HG02852 (cell line): ENCODE measurements around the gene FOXG1.

Source experiments
- ATAC-seq: cut with Tn5 transposase; IDR thresholded peaks from one replicate; pipeline ENCODE4 v1.9.1; 2021; ENCODE audit warnings: mild to moderate bottlenecking, moderate library complexity; ENCODE audit not compliant: unreplicated experiment

Gene FOXG1

DNA sequence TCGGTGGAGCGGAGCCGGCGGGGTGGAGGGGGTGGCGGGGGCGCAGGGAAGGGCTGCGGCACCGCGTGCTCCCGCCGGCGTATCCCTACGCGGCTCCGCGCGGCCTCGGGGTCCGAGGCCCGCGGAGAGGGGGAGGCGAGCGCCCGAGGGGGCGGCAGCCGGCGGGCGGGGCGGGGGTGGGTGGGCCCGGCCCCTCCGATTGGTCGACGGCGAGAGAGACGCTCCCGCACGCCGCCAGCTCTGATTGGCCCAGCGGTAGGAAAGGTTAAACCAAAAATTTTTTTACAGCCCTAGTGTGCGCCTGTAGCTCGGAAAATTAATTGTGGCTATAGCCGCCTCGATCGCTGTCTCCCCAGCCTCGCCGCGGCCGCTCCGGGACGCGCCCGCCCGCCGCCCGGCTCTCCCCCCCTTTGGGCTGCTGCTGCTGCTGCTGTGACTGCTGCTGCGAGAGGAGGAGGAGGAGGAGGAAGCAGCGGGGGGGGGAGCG is at the start of gene FOXG1:
Gene FOXG1, plus strand, starts transcription at position 319 of the 487 bp plus-strand sequence. CDS start 493 bp downstream, outside the sequence.
- no peak for ATAC-seq

DNA sequence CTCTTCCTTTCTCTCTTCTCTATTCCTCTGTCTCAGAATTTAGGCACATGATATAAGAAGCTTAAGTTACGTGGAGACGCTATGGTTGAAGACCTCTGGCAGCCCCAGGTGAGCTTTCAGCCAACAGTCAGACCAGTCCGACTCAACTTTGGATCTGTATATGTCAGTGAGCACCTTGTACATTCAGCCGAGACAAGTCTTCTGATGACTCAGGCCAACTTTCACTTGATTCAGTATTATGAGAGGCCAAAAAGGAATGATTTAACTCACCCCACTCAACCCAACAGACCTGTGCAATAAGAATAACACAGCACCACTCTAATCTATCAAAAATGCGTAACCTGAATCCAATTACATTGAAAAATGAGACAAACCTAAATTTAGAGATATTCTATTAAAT is 47.5 kb upstream of the FOXG1 start:
- ATAC-seq = no peak

DNA sequence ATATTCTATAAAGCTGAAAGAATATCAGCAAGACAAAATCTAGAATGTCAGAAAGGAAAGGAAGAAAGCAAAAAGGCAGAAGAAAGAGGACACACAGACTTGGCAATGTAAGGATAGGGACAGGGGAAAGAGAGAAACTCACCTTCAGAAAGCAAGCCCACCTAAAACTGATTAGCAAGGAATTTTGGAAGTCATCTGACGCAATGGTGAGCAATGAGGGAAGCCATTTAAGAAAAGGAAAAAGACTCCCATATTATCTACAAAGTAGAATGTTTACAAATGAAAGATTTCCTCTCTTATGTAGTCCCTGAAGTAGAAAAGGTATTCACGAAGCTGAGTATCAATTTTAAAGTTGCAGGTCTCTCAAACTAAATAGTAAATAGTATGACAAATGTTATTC is 35.2 kb upstream of the FOXG1 start:
- no peak for ATAC-seq

DNA sequence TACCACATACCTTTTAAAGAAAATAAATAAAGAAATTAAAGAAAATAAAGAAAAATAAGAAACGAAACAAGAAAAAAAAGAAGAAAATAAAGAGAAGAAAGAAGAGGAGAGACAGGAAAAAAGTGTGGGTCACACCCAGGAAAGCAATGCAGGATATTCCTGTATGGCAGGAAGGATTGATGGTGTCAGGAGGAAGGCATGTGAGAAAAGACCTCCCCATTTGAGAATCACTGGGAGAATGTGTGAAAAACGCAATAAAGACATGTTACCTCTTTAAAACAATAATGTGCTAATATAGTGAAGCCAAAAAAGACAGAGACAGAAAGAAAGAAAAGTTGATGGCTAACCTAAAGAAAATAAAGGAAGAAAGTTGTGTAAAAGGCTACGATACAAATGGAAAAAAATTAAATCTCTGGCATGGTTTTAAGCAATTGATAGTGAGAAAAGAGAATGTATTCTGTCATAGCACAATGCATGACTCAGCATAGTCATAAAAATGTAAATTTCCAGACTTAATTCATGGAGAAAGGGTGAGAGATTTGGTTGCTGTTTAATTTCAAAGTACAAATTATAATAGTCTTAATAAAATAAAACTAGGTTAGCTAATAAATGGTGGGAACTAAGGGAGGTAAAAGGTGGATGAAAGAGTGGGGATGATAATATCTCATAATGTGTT is 24.3 kb upstream of the FOXG1 start:
- no peak for ATAC-seq

DNA sequence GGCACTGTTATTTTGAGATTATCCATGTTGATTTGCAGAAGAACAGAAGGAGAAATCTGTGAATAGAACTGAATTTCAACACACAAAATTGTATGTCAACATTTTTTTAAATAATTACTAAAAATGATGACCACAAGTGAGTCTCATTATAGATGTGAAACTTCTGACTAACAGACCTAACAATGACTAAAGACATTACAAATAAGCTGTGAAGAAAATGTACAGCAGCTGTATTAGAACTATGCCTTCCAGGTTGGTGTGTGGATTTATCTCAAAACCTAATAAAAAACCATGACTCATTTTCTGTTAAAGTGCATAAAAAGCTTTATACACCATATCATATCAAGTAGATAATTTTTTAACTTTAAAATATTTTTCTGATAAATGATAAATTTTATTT is 22.5 kb upstream of the FOXG1 start:
- no peak for ATAC-seq

DNA sequence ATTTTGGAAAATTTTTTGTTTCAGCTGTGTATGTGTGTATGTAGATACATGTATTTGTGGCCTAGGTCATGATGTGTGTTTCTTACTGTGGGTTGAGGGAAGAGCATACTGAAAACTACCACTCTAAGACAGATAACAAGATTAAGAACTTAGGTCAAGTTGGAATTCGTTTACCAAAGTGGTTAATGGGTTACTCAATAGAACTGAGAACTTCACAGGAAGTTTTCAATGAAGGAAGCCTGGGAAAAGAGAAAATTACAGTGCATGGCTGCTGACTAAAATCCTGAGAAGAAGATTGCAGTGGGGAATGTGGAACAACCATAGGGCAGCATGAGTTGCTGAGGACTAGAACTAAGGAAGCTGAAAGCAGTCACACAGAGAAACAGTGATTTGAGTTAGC is 21.4 kb upstream of the FOXG1 start:
- no peak for ATAC-seq

DNA sequence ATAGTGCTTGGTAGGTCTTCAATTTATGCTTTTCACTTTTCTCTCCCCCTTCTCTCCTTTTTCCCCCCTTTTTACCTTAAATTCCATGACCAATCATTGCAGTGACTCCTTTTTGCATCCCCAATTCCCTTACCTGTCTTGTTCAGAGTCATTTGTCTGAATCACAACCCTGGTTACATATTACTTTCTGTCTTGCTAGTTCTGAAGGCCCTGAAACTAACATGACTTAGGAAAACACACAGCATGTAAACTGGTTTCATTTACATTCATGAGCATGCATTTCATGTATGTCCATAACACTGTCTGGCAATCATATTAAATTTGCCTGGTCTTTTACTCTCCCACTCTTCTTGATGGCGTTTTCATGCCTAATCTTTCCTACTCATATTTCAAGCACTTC is 20.3 kb upstream of the FOXG1 start:
- ATAC-seq = no peak

DNA sequence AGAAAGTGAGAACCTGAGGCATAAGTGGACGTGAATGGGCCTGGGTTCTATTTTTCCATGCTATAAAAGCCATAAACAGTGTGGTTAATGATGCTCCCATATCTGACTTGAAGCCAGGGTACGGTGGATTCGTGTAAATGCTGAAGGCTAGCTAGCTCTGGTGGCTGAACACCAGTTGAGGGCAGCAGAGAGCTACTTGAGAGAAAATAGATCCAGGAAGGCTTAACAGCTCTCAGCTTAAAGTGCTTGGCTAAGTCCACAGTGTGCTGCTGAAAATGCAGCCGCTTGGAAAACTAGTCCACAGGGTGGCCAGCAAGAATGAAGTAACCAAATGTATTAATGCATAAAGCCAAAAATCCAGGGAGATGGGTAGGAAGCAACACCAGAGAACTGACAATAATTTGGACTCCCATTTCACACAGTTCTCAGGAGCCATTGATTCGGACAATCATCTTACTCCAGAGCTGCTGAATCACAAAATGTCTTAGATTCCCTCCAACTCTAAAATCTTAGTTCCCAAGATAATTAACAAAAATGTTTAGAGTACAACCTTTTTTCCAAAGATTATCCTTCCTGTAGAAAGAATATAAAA is 15.0 kb upstream of the FOXG1 start:
- peak; percentile 59 for ATAC-seq

DNA sequence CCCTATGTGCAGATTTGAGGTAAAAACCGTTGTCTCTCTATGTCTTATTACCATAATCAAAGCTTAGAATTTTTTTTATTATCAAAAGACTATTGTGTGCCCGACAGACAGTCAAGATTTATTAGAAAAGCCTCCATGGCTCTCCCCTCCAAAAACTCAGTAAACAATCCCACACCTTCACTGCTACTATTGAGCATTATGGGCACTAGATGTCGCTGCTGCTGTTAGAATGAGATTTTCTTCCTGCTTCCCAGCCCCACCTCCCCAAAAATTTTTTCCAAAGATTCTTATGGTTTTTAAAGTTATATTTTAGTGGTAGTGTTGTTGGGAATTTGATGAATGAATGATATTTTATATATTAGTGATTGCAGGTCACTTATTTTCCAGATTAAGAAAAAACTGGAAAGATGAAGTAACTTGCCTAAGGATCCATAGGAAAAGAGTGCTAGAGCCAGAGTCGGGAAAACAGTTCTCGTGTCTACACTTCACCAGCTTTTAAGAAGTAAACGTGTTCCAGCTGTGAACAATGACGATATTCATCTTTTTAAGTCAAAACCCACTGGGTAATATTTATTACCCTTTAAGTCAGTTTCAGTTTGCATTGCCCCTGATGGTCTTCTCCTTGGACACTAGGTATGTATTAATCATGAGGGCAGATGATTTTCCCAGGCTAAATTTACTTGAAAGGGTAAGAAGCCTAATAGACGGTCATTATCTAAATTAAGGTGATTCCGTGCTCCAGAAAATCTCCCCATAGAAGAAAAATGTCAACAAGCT is 12.2 kb upstream of the FOXG1 start:
- peak; percentile 55 for ATAC-seq

DNA sequence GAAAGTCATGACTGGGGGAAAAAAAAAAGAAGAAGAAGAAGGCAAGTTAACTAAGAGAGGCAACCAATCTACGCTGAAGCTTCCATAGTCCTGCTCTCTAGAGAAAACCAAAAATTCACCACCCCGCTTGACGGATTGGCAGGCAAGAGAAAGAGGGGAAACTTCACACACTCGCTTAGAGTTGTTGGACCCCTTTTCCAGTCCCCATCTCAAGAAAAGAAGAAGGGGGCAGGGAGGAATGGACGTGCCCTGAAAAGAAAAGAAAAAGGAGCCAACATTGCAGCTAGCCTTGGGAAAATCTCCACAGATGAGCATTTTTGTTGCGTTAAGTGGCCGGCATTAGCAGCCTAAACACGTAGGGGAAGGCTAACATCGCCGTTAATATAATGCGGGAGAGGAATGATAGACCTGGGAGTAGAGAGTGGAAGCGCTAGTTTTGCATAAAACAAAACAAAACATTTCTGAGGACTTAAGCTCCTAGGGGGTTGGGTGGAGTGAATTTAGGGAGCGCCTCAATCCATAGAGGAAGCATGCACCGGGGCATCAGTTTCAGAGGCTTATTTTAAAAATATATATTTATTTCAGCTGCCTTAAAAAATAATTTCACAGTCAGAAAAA is 11.3 kb upstream of the FOXG1 start:
- no peak for ATAC-seq

DNA sequence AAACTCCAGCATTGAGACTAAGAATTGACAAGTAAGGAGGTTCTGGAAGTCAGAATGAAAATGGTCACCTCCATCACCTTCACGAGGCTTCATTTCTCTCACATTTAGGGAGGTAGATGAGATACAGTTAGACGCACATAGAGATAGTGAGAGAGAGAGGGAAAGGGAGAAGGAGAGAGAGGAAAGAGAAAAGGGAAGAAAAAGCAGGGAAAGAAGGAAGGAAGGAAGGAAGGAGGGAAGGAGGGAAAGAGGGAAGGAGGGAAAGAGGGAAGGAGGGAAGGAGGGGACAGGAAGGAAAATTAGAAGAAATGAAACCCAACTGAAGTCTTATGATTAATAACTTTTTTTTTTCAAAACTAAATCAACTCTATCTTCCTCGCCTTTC is 10.7 kb upstream of the FOXG1 start:
- ATAC-seq = no peak

DNA sequence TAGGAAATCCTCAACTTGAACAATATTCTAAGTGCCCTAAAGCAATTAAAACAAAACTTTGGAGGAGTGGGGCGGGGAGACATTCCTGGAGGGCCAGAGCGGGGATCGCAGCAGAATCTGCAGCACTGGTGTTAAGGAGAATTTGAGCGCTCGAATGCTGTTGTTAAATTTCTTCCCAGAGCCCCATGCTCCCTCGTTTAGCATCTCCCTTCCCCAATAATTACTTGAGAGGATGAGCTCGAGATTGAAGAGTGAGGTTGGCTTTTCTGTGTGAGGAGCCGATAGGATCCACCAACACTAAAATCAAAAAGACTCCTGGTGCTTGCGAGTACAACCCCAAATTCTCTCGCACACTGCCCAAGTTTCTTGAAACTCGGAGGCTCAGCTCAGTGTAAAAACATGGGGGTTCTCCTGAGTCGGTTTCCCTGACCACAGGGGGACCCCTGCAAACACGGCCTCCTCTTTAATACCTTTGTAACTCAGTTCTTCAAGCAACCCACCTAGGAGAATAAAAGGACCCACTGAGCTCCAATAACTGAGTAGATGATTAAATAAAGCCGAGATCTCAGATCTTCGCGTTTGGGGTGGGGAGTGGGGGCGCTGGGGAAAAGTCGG is 10.2 kb upstream of the FOXG1 start:
- no peak for ATAC-seq

DNA sequence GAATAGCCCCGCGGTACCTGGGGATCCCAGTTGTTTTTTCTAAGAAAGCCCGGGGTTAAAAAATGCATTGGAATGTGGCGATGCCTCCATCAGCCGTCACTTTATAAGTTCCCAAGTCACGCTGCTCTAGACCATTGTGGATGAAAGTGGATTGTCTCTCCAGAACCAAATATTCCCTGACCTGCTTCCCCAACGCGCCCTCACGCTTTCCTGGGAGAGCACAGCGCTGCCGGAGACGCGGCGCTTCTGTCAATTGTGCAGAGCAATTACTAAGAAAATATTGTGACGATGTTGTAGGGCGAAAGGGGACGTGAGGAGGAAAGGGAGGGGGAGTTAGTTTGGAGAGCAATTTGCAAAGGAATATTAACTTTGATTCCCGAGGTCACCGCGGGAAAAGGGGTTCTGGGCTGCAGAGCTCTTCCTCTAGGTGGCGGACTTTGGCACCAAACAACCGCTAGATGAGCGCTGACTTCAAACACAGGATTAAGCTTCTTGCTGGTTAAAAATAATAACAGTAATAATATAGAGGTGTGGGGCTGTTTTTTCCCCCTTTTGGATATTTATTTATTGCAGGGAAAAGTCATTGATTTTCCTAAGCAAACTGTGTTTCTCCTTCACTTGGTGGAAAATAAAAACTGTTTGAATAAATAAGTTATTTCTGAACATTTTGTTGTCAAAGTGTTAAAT is 9.6 kb upstream of the FOXG1 start:
- no peak for ATAC-seq

DNA sequence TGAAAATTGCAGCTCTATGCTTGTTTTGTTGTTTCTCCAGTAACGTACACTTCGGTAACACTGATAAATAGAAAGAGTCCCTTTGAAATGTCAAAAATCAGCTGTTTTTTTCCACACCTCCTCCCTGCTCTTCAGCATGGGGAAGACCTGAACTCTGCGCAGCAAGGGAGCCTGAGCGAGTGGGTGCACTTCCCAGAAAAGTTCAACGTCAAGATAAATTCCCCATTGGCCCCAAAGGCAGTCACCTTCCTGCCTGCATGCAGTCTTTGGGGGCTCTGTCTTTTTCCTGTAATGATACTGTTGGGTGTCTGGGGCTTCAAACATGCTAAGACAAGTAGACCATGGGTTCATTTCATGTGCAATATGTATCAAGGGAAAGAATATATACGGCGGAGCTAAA is 8.8 kb upstream of the FOXG1 start:
- no peak for ATAC-seq

DNA sequence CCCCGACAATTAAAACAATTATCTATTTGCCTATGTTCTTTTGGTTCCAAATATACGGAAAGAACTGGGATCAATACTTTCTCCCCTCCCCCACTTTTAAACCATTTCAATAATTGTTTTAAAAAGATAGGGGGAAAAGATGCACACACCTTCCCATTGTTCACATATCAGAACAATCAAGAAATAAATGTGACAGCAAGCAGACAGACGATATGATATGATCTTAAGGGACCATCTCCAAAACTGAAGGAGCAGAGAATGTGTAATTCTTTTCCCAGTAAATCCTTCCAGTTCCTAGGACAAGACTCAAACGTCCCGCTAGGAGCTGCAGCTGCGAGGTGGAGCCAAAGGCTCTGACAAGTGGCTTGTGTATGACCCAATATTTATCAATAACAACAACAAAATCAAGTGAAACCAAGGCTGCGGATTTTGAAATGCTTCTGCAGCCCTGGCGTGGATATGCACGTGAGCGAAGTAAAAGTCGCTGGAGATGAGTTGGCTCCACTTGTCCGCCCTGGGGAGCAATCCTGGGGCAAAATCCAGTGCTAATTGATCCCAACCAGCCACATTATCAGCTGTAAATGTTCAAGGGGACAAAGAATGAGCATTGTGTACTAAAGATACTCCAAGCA is 8.2 kb upstream of the FOXG1 start:
- no peak for ATAC-seq

DNA sequence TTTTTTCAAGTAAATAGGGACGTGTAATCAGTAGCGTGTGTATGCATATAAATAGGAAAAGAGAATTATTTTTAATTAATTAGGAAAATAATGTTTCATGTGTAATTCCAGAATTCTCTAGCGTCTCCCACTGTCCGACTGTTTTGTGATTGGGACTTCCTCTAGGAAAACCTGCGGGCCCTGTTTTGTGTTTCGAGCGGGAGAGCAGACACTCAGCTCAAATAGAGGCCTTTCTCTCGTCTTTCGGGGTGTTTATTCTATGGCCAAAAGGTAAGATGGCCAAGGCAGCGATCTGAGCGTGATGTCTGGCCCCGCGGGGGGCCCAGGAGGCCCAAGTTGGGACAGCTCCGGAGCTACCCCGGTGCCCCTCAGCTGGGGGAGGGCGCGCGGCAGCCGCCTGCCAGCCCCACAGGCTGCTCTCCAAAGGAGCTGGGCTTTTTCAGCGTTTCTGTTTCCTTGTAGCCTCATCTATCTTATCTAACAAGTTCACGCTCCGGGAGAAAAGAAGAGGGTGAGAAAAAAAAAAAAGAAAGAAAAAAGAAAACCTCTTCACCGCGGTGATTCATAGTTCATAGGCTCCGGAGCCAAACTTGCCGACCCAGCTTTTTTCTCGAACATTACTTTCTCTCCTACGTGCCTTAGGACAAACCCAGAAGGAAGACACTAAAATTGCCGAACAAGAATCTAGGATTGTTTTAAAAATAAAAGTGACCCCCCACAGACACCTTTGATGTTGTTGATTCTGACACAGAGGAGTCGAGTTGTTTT is 7.5 kb upstream of the FOXG1 start:
- ATAC-seq = no peak

DNA sequence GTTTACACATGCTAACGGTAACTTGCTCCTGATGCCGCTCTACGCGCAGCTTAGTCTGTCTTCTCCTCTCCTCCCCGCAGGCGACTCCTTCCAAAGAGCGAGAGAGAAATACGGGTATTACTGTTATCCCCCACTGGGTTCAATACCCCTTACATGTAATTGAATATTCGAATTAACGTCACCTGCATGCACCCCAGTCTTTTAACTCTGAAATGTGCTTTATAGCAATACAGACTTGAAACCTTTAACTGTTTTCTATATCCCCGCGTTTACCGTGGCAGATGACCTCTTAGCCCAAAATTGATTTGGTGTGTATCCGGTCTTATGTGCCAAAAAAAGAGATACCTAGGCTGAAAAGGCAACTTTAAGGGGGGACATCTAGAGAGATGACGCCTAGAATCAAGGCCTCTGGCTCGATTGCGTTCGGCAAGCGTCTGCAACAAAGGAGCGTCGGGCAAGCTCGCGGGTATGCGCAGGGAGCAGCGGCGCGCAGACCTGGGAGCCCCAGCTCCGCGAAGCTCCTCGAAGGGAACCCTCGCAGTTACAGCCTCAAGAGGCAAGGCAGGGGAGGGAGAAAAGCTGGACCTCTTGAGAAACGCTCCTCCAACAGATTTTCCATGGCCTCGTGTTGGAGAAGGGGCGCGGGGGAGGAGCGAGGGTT is 6.8 kb upstream of the FOXG1 start:
- ATAC-seq = no peak

DNA sequence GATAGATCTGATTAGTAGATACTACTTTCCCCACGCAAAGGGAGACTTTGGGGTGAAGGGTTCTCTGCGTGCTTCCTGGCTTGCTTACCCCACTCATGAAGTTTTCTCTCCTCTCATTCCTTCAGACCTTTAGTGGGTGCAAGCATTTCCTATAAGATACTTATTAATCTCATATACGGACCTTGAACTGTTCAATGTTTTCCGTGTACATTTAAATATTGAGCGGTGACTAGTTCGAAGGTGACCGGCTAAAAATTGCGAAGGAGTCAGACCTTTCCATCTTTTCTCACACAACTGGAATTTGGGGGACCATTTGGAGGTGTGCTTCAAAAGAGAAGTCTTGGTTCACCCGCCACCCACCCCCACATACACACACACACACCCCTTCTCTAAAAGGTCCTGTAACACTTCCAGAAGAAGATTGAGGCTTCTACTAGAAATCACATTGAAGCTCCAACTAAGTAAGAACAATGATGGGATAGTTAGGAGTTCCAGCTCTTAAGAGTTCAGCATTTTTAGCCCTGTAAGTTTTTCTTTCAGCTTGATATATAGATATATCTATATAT is 6.1 kb upstream of the FOXG1 start:
- no peak for ATAC-seq
